ENCODE results near the gene ADK.

DNA sequence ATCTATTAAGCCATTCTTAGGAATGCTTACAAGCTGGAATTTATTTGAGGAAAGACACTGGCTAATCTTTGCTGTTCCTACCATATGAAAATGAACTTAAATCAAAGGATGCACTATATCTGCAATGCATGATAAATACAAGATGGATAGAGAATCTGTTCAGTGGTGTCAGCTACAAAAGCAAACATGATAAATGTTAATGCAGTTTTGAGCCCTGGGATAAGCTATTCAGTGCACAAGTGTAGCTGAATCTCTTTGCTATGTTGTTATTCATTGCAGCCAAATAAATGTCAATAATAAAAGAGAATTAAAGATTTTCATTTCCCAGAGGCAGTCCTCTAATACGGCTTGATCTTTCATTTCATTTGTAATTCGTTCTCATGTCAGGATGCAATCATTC lies 451.6 kb downstream of the ADK start:
- TF ChIP-seq, protein P1, sequence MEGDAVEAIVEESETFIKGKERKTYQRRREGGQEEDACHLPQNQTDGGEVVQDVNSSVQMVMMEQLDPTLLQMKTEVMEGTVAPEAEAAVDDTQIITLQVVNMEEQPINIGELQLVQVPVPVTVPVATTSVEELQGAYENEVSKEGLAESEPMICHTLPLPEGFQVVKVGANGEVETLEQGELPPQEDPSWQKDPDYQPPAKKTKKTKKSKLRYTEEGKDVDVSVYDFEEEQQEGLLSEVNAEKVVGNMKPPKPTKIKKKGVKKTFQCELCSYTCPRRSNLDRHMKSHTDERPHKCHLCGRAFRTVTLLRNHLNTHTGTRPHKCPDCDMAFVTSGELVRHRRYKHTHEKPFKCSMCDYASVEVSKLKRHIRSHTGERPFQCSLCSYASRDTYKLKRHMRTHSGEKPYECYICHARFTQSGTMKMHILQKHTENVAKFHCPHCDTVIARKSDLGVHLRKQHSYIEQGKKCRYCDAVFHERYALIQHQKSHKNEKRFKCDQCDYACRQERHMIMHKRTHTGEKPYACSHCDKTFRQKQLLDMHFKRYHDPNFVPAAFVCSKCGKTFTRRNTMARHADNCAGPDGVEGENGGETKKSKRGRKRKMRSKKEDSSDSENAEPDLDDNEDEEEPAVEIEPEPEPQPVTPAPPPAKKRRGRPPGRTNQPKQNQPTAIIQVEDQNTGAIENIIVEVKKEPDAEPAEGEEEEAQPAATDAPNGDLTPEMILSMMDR (conservative IDR thresholded peaks at IDR 0.05; ENCODE audit: low read depth in 2 of 2): no peak
- no peak for TF ChIP-seq POLR2AphosphoS5 (IDR thresholded peaks at IDR 0.05; ENCODE audit: low read depth)
- no peak for TF ChIP-seq EZH2 (IDR thresholded peaks at IDR 0.05; ENCODE audit: low read depth, unreplicated experiment)
- no peak for TF ChIP-seq JUNB (IDR thresholded peaks at IDR 0.05; ENCODE audit: unreplicated experiment)
